ENCODE measurements around the gene TNKS1BP1.

Gene TNKS1BP1

DNA sequence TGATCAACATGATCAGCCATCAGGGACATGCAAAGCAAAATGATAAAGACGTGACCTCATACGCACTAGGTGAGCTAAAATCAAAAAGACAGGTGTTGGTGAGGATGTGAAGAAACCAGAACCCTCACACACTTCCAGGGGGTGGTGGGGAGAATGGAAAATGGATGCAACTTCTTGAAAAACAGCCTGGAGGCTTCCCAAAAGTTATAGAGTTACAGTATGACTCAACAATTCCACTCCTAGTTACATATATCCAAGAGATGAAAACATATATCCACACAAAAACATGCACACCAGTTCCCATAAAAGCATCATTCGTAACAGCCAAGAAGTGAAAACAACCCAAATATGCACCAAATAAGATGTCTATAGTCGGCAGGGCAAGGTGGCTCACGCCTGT lies 45.6 kb downstream of the TNKS1BP1 start:
- DNase-seq: no peak

DNA sequence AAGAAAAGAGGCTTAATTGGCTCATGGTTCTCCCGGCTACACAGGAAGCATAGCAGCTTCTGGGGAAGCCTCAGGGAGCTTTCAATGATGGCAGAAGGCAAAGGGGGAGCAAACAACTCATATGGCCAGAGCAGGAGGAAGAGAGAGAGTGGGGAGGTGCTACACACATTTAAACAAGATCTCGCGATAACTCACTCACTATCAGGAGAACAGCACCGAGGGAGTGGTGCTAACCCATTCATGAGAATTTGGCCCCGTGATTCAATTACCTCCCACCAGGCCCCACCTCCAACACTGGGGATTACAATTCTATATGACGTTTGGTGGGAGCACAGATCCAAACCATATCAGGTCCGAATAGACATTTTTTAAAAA lies 46.0 kb downstream of the TNKS1BP1 start:
- DNase-seq: no peak

DNA sequence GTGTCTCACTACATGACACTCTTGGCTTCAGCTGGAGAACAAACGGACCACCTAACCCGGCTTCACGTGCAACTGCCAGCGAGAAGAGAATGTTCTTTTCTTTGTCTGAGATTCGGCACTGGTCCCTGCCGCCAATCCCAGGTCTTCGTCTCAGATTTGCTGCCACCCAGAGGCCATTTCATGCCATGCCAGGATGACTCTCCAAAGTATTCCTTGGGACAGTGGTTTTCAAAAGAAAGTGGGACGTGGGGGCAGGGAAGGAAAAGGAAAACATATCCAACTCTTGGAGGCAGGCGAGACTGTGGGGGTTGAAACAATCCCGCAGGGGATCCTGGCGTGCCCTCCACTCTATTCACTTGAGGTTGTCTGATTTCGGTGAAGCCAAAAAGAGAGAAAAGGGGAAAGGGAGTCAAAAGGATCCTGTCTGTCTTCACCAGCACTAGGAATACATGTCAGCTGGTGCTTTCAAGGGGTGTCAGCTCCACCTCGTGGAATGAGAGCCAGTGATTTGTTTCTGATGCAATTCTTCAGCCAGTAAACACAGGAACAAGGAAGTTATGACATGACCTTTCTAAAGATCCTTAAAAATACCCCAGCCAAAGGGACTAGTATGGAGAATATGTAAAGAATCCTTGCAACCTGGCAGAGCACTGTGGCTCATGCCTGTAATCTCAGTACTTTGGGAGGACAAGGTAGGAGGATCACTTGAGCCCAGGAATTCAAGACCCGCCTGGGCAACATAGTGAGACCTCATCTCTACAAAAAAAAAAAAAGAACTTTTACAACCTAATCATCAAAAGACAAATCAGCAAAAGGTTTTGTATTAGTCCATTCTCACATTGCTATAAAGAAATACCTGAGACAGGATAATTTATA lies 46.7 kb downstream of the TNKS1BP1 start:
- peak; percentile 42 for DNase-seq

DNA sequence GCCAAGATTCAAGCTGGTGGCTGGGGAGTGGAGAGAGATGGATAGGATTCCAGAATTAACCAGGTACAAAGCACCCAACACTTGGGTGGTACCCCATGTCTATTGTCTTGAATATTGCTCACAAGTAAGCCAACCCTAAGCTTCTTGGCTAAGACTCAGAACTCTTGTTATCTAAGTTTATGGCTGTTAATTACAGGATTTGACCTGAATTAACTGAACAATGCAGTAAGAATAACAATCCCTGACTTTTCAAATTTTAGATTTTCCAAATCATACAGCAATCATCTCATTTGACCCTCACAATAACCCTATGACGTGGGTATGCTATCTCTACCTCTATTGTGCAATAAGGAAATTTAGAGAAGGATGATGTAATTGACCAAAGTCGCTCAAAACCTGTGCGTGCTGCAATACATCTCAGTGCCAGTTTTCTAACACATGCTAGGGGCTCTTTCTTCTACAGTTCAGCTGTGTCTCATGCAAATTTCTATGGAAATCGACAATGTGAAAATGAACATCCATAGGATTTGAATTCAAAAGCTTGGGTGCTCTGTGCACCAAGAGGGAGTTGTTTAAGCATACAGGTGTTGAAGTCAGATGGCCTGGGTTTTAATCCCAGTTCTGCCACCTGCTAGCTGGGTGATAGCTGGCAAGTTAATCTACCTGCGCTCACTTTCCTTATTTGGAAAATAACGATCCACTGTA lies 47.6 kb downstream of the TNKS1BP1 start:
- no peak for DNase-seq

DNA sequence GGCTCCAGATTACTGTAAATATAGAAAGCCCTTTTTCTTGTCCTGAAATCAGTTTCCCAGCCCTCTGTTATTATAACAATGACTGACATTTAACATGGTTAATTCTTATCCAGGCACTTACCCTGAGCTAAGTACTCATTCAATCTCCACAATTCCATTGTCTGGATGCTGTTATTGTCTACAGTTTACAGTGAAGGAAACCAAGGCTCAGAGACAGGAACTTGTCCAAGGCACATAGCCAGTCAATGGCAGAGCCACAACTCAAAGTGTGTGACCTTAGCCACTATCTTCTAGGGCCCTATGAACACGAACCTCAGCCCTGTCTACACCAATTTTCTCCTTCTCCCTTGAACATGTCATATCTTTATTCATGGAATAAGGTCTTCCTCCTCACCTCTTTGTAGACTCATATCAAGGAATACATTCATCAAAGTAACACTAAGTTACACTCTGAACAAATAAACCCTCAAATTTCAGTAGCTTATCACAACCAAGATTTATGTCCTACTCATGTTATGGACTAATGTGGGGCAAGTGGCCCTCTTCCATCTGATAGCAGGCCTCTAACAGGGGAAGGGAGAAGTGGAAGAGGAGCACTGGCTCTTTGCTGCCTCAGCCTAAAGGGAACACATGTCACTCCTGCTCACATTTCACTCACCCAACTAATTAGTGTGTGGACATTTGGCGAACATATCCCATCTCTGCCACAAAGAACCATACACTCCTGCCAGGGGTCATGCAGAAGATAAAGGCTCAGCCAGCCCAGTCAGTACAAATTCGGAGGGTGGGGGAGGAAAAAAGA lies 48.4 kb downstream of the TNKS1BP1 start:
- no peak for DNase-seq

DNA sequence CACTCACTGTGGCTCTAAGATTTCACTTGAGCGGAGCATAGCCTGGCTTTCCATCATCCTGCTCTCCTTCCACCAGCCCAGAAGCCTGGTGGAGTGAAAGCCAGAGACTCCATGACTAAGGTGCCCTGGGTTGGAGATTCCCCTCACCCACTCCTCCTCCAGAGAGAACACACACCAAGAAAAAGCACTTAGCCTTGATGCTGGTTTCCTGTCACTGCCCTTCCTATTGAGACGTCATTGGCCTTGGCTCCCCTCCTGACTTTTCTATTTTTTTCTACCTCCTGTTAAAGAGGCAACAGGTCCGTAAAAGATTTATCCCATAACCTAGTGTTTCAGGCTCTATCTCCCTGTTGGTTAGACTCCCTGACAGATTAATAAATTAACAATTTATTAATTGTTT lies 49.2 kb downstream of the TNKS1BP1 start:
- DNase-seq: no peak

DNA sequence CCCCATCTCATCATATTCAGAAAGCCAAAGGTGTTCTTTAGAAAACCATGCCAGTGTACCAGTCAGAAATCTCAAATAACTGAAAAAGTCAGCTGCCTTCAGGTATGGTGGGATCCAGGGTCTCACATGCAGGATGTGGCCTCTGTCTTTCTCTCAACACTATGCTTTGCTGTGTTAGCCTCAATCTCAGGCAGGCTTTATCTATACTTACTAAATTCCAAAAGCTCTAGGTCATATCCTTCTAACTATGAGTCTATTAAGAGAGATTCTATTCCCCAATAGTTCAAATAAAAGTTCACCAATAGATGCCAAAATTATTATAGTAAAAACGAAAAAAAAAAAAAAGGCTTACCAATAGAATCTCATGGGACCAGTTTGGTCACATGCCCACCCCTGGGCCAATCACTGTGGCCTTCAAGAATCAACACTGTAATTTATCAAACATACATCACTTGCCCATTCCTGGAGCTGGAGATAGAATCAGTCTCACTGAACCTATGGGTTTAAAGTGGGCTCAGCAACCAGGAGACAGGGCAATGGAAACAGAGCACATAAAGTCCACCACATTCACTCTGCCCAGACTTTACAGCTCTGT lies 49.8 kb downstream of the TNKS1BP1 start:
- no peak for DNase-seq

DNA sequence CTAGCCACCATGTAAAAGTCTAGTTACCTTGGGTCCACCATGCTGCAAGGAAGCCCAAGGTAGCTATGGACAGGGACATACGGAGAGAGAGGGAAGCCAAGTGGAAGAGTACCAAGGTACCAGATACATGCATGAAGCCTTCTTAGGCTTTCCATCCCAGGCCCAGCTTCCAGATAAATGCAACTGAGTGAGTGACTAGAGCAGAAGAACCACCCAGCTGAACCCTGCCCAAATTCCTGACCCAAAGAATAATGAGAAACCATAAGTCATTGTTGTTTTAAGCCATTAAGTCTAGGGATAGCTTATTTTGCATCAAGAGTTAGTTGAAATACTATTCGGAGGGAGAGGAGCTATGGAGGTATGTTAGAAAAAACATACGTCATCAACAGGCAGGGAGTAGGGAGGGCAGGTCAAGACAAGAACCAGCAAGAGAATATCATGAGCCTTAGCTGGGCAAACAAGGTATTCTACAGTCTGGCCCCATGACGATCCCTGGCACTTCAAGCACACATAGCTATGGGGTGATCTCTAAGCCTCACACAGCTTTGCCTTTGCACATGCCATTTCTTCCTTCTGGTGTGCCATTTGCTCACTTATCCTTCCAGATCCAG lies 51.2 kb downstream of the TNKS1BP1 start:
- DNase-seq: no peak

DNA sequence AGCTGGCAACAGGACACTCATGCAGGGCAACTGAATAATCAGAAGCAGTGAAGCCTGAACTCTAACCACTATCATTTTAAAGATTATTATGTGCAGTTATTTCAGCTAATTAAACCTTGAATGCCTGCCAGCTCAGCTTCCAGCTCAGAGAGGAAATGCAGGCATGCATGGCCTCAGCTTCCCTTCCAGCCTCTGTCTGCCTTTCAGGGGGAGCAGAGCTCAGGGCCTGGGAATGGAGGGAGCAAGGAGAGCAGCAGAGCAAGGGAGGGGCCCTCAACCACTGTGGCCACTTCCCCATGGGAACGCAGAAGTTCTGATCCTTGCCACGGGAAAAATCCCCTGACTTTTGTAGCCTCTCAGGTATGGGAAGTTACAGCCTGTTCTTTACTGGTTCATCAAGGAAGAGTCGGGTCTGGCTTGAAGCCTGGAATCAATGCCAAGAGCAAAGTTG lies 55.2 kb downstream of the TNKS1BP1 start:
- no peak for DNase-seq

DNA sequence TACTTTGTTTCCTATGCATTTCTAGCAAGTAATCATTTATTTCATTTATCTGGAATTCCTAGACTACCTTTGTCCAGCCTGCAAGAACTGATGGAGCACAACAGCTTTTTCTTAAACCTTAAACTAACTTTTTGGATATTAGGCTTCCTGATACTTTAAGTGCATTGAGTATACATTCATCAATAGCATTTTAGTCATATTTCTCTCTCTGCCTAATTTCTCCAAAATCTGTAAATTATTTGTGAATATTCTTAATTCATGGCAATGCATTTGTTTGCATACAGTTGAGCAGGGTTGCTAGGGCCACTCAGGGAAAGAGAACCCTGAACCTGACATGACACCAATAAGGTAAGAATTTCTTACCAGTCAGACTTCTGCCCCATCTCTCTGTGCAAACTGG lies 58.6 kb downstream of the TNKS1BP1 start:
- no peak for DNase-seq

DNA sequence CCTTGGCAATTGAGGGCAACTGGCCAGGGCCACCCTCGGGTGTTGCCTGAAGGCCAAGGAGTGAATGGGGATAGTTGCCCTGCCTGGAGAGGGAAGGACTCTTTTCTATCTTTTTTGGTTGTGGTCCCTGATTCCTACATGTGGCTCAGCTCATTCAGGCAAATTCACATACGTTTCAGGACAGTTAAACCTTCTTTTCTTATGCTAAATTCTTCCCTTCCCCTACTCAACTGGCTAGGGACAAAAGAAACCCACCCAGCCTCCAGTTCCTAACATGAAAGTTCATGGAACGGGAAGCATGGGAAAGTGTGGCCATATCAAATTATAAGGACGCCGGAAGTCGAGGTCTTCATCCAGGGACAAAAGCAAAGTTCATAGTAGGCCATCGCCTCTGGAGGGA lies 61.4 kb downstream of the TNKS1BP1 start:
- DNase-seq: no peak

DNA sequence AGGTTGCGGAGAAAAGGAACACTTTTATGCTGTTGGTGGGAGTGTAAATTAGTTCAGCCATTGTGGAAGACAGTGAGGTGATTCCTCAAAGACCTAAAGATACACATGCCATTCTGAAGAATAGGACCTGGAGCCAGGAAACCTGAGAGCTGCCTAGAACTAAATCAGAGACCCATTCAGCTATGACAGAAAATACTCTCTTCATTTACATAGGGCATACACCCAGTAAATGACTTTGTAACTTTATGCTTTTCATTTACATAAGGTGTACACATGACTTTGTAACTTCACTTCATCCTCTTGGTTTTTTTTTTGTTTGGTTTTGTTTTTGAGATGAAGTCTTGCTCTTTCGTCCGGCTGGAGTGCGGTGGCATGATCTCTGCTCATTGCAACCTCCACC lies 62.6 kb downstream of the TNKS1BP1 start:
- DNase-seq: no peak

DNA sequence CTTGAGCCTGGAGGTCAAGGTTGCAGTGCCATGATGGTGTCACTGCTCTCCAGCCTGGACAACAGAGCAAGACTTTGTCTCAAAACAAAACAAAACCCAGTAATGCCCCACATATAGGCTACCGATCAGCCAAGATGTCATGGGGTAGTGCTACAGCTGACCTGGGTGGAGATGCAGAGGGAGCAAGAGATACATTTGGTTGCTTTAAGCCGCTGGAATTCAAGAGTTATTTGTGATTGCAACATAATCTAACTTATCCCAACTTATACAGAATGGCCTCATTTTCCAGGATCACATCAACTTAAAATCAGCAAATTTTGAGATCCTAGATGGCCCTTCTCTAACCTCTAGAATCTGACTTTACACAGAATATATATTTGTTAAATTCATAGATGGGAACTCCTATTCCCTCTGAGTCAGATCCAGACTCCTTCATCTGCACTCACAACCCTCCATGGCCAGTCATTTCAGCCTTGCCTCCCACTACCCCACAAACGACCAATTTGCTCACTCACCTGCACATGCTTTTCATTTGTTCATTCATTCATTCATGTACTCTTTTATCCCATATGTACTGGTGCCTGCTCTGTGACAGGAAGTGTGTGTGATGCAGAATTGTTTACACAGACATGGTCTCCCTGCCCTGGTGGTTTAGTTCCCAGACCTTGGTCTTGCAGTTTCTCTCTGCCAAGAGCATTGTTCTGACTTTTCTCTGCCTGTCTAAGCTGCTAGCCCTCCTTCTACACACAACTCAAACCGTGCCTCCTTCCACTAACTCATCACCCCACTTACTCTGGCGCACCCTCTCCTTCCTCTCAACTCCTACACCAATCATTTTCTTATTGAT lies 63.6 kb downstream of the TNKS1BP1 start:
- DNase-seq: no peak

DNA sequence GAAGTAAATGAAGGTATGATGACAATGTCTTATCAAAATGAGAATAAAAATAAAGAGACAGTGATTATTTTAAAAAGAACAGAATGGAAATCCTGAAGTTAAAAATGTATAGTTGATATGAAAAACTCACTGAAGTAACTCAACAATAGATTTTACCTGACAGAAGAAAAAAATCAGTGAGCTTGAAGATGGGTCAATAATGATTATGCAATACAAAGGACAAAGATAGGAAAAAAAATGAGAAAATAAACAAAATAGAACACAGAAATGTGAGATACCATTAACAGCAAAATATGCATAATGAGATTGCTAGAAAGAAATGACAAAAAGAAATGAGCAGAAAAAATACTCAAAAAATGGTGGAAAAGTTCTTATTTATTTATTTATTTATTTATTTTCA lies 68.6 kb downstream of the TNKS1BP1 start:
- no peak for DNase-seq

DNA sequence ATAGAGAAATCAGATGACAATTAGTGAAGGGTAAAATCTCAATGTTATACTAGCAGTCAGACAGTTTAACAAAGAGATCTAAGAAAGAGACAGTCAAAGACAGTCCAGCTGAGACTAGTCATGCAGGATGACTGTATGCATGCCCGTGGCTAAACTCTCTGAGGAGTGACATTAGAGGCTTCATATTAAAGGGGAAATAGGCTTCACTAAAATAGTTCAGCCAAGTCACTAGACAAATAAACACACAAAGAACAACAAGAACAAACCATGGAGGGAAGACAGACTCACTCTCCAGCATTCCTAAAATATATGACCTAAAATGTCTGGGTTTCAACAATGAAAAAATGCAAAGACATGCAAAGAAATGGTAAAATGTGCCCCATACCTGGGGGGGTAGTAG lies 69.1 kb downstream of the TNKS1BP1 start:
- no peak for DNase-seq

DNA sequence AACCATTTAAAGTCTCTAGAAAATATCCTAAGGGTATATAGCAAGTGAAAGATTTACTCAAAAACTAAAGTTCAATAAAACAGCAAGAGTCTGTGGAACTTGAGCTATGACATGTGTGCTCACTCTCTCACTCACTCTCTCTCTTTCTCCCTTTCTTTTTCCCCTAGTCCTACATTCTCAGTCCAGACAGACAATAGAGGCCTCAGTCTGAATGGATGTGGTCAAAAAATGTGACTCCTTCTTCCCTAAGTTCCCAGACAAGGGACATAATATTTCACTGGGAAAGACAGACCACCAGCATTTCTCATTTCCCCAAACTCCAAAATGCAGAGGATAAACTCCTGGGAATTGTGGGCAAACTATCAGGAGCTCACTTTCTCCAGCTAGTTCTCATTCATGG lies 70.1 kb downstream of the TNKS1BP1 start:
- no peak for DNase-seq

DNA sequence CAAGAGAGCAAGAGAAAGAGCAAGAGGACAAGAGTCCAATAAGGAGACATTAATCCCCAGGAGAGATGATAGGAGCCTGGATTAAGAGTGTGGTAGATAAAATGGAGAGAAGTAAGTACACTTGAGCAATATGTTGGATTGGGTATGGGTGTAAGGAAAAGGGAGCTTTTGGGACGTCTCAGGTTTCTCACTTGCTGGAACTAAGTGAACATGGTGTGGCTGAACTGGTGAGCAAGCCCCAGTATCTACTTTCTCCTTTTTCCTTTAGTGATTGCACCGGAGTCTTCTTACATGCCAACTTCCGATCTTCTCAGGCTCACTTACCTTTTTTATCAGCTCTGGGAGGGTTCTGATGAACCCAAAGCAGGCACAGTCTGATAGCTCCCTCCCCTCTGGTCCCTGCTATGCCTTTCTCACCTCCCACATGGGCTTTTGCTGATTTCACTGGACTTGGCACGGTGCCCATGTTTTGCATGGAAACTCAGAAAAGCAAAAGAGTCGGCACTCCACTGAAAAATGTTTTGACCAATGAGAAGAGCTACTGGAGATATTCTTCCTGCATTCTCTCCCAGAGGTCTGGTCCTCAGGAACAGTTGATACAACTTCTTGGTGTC lies 73.2 kb downstream of the TNKS1BP1 start:
- no peak for DNase-seq

DNA sequence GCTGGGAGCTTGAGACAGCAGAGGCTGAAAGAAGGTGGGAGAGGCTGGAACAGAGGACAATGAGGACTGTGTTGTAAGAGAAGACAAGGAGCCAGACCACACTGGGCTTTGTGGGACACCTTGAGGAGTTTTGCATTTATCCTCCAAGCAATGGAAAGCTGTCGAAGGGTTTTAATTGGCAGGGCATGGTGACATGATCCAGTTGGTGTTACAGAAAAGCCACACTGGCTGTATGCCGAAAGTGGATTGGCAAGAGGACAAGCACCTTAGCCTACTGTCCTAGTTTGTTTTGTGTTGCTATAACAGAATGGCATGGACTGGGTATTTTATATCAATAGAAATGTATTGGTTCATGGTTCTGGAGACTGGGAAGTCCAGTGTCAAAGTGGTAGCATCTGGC lies 73.7 kb downstream of the TNKS1BP1 start:
- no peak for DNase-seq

Data from NCI-H1436 (cell line).